RCC 7860 (cell line): ENCODE data around the gene AMY1A.
A peak's percentile ranks its signal among the peaks of the same experiment; 100 is the strongest.
"Not testable (repeated sequence)": the region's sequence is repeated elsewhere in the genome, so short reads cannot be mapped to it uniquely, and the experiment has no call there.

ENCODE experiments used
- DNase-seq: peaks from one replicate; pipeline ENCODE4 v3.0.0-alpha.2; 2015; ENCODE audit warnings: low spot score
- FAIRE-seq: peaks from 2 replicates; lab custom pipeline; 2012; peaks lifted over from hg19 to GRCh38; lab: Jason Lieb, UNC

Gene AMY1A

DNA sequence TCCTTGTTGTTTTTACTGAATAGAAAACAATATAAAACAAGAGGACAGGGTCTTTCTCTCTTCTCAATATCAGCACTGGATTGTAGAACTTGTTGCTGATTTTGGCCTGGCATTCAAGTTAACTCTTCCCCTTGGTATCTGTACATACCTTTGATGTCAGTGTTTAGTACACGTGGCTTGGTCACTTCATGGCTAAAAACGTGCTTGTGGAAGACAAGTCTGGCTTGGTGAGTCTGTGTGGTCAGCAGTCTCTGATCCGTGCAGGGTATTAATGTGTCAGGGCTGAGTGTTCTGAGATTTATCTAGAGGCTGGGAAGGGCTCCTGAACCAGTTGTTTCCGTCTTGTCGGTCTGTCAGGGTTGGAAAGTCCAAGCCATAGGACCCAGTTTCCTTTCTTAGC, at the start of gene AMY1A:
AMY1A (plus strand) TSS at position 301 of the 400 bp plus-strand sequence. CDS start 571 bp downstream, outside the sequence.
- DNase-seq, result not testable (repeated sequence)

DNA sequence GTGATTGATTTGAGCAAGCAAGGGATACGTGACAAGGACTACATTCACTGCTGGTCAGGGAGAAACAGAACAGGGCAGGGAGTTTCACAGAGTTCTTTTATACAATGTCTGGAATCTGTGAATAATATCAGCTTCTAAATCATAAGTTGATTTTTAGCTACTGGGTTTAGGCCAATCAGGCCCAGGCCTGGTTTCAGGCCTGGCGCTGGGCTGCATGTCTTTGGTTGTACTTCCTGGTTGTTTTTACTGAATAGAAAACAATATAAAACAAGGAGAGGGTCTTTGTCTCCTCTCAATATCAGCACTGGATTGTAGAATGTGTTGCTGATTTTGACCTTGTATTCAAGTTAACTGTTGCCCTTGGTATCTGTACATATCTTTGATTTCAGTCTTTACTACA, 39.2 kb upstream of the AMY1A start:
- FAIRE-seq, result no peak
- no peak for DNase-seq

More for the DNA sequence above, at the start of gene AMY1A:
- not testable (repeated sequence) for FAIRE-seq

DNA sequence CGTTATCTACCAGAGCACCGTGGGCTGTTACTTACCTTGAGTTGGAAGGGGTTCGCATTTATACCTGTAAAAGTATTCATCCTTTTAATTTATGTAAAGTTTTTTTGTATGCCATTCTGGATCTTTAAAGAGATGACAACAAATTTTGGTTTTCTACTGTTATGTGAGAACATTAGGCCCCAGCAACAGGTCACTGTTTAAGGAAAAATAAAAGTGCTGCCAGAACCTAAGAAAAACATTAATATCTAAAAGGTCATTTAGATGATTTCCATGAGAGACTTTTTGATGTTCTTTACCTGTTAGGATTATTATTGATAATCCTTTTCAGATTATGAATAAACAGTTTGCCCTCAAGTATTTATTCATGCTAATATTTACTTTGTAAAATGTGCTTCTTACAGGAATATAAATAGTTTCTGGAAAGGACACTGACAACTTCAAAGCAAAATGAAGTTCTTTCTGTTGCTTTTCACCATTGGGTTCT, 38.5 kb upstream of the AMY1A start, which contains the start of gene AMY2A:
AMY2A (plus strand) TSS at position 434 of the 484 bp plus-strand sequence; CDS start at position 448, 14 bp downstream.
- not testable (repeated sequence) for FAIRE-seq, DNase-seq

DNA sequence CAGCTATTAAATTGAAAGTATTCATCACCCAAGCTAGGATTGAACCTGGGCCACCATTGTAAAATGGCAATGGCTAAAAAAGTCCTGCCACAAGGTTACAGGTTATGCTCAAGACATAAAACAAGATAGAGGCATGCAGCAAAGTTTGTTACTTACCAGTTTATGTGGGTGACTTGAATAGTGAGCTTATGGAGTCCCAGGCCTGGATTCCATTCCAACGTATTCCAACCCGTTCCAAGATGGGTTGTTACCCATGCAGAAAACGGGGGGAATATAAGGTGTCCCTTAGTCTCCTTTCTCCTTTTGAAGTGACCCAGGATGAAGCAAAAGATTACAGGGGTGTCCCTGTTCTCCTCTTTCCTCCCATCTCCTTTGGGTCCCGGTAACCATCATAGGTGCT, 28.1 kb upstream of the AMY1A start:
- FAIRE-seq, DNase-seq: not testable (repeated sequence)

DNA sequence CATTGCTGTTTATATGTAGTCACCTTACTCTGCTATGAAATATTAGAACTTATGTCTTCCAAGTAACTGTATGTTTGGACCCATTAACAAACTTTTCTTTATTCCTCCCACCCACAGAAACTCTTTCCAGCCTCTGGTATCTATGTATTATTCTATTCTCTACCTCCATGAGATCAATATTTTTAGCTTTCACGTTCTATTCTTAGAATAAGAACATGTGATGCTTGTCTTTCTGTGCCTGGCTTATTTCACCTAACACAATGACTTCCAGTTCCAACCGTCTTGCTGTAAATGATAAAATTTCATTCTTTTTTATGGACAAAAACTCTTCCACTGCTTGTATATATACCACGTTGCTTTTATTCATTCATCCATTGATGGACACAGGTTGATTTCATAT, 14.4 kb upstream of the AMY1A start:
- FAIRE-seq, DNase-seq: not testable (repeated sequence)

DNA sequence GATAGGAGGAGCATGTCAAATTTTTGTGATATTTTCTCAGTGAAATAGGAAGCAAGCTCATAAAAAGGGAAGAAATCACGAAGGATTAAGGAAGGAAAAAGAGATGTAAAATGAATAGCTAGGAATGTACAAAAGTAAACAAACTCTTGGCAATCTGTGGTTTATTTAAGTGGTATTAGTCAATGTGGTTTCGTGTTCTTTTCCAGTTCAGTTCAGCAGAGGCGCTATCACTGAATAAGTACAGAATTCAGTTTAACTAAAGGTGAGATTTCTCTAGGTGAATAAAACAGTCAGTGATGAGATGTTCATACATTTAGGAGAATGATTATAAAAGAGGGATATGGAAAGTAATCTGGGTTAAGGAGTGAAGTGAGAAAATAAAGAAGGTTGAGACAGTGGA, 11.7 kb upstream of the AMY1A start:
- FAIRE-seq, result peak; percentile 42
- DNase-seq, result not testable (repeated sequence)

DNA sequence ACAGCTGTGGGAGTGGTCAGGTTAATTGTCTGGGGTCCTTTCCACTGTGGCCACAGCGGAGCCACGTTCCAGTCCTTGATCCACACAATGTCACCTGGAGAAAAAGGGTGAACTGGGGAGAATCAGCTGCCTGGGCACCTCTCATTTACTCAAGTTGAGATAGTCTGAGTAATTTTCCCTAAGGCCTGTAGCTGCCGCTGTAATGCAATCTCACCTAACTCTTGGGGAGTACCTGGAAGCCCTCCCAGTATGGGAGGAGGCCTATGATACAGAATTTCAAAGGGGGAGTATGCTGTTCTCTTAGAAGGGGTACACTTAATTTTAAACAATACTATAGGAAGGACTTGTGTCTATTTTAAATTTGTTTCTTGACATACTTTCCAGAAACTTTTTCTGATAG, 5.3 kb upstream of the AMY1A start:
- DNase-seq, FAIRE-seq: not testable (repeated sequence)

DNA sequence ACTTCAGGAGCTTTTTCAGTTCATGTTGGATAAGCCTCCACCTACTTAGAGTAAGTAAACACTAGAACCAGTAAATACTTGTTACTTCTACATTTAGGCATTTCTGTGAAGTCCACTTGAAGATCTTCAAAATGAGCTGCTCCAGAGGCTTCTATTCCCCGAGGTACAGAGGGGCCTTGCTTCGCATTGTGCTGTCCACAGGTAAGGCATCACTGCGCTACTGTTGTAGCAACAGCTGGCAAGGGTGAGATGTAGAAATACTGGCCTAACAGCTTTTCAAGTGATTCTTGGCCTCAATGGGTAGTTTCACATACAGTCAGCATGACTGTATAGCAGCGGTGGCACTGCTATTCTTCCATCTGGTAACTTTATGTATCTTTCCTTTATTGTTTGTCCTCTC, 4.7 kb upstream of the AMY1A start:
- DNase-seq, FAIRE-seq: not testable (repeated sequence)

DNA sequence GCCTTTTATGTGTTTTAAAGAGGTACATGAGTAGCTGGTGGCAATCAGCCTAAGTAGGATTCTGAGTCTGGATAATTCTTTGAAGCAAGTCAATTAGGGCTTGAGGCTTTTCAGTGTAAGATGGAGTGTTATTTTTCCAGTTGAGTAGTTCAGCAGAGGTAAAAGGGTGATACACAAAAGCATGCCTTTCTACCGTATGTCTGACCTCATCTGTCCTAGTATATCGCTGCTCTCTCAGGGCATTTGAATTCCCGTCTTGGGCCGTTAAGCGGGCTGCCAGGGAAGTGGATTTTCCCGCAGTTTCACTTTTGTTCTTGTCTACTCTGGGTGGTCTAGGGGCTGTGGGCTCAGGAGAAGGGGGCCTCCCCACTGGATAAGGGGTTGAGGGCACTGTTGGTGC, 1.4 kb upstream of the AMY1A start:
- DNase-seq, FAIRE-seq: not testable (repeated sequence)

DNA sequence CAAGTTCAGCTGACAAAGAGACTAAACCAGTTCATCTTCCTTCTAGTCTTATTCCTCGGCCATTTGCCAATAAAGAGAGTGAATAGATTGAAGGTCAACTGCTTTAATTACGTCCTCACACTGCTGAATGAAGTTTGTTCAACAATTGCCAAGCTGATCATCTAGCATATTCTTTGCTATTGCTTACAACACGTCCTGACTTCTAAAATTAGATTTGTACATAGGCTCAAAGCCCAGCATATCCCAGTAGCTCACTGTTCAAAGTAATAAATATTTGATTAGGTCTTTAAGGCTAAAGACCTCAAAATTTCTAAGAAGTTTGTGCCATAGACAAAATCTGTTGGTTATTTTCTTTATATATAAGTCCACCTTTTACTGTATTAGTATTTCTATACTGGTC, 20.8 kb downstream of the AMY1A start:
- FAIRE-seq, DNase-seq: not testable (repeated sequence)

DNA sequence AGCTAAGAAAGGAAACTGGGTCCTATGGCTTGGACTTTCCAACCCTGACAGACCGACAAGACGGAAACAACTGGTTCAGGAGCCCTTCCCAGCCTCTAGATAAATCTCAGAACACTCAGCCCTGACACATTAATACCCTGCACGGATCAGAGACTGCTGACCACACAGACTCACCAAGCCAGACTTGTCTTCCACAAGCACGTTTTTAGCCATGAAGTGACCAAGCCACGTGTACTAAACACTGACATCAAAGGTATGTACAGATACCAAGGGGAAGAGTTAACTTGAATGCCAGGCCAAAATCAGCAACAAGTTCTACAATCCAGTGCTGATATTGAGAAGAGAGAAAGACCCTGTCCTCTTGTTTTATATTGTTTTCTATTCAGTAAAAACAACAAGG, 40.5 kb downstream of the AMY1A start, which contains the start of gene AMY1B:
AMY1B (minus strand) TSS at position 101 of the 400 bp plus-strand sequence. CDS start 571 bp downstream, outside the sequence.
- not testable (repeated sequence) for FAIRE-seq

DNA sequence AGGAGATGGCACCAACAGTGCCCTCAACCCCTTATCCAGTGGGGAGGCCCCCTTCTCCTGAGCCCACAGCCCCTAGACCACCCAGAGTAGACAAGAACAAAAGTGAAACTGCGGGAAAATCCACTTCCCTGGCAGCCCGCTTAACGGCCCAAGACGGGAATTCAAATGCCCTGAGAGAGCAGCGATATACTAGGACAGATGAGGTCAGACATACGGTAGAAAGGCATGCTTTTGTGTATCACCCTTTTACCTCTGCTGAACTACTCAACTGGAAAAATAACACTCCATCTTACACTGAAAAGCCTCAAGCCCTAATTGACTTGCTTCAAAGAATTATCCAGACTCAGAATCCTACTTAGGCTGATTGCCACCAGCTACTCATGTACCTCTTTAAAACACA, 41.9 kb downstream of the AMY1A start:
- DNase-seq, FAIRE-seq: not testable (repeated sequence)

More for the DNA sequence above, 40.5 kb downstream of the AMY1A start, which contains the start of gene AMY1B:
- not testable (repeated sequence) for DNase-seq

DNA sequence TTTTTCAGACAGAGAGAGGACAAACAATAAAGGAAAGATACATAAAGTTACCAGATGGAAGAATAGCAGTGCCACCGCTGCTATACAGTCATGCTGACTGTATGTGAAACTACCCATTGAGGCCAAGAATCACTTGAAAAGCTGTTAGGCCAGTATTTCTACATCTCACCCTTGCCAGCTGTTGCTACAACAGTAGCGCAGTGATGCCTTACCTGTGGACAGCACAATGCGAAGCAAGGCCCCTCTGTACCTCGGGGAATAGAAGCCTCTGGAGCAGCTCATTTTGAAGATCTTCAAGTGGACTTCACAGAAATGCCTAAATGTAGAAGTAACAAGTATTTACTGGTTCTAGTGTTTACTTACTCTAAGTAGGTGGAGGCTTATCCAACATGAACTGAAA, 45.1 kb downstream of the AMY1A start:
- FAIRE-seq, DNase-seq: not testable (repeated sequence)

DNA sequence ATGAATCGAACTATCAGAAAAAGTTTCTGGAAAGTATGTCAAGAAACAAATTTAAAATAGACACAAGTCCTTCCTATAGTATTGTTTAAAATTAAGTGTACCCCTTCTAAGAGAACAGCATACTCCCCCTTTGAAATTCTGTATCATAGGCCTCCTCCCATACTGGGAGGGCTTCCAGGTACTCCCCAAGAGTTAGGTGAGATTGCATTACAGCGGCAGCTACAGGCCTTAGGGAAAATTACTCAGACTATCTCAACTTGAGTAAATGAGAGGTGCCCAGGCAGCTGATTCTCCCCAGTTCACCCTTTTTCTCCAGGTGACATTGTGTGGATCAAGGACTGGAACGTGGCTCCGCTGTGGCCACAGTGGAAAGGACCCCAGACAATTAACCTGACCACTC, 45.7 kb downstream of the AMY1A start:
- FAIRE-seq, DNase-seq: not testable (repeated sequence)

DNA sequence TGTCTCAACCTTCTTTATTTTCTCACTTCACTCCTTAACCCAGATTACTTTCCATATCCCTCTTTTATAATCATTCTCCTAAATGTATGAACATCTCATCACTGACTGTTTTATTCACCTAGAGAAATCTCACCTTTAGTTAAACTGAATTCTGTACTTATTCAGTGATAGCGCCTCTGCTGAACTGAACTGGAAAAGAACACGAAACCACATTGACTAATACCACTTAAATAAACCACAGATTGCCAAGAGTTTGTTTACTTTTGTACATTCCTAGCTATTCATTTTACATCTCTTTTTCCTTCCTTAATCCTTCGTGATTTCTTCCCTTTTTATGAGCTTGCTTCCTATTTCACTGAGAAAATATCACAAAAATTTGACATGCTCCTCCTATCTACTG, 52.1 kb downstream of the AMY1A start:
- not testable (repeated sequence) for FAIRE-seq, DNase-seq

DNA sequence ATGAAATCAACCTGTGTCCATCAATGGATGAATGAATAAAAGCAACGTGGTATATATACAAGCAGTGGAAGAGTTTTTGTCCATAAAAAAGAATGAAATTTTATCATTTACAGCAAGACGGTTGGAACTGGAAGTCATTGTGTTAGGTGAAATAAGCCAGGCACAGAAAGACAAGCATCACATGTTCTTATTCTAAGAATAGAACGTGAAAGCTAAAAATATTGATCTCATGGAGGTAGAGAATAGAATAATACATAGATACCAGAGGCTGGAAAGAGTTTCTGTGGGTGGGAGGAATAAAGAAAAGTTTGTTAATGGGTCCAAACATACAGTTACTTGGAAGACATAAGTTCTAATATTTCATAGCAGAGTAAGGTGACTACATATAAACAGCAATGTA, 54.8 kb downstream of the AMY1A start:
- DNase-seq, FAIRE-seq: not testable (repeated sequence)
